ENCODE results near the gene SLC7A6OS. TPM values are rescaled to one million over a fixed set of nuclear protein-coding genes. Genes with fewer than 3 reads are reported as not detected.

SLC7A6OS gene
- total RNA-seq, 1 experiment from 2014 or later: 25.3 TPM

DNA sequence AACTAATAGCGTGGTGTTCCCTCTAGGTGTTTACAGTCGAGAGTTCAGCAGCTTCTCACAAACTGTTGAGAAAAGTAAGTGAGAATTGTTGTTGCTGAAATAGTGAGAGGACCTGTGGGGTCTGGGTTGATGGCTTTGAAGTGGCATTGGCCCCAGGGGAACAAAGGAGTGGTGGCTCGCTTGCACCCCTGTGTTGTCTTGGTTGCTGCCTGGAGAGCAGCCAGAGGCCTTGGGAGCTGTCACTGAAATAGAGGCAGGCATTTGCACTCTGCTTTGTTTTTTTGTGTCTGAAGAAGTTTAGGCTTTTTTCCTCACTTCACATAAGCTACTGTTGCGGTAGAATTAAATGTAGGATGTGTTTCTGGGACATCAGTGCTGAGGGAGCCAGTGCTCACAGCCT is 36.9 kb upstream of the SLC7A6OS start:
- CTCF ChIA-PET: no interaction called here
- no TSS peak for BruUV-seq (replicated peaks)

GRCh38 chr16:68346892-68347480 is 36.2 kb upstream of the SLC7A6OS start:
- no peak overlapping the region for H3K27ac ChIP-seq (ENCODE audit: low read depth, low read length, poor library complexity, severe bottlenecking)
- no TSS peak for BruUV-seq (replicated peaks)
- POLR2A ChIA-PET (ENCODE audit: low non-redundant PET): no interaction called here
- no peaks in the 10 kb centered on the region for H3K9me3 ChIP-seq (ENCODE audit: low read depth, low read length, poor library complexity, severe bottlenecking)
- no peak overlapping the region for H3K4me3 ChIP-seq (ENCODE audit: low read depth, low read length, poor library complexity, severe bottlenecking)
- intact Hi-C loops (cut with micrococcal nuclease; ENCODE audit: unreplicated experiment): no loop called here
- H3K36me3 ChIP-seq (ENCODE audit: insufficient read depth, low read length, poor library complexity, severe bottlenecking): peaks cover 24% of the 10 kb centered on the region
- CTCF ChIA-PET: no interaction called here
- no peaks in the 10 kb centered on the region for H3K27me3 ChIP-seq (replicated peaks; ENCODE audit: insufficient read depth, low read depth, low read length, poor library complexity)
- no peaks in the 10 kb centered on the region for H3K4me1 ChIP-seq (ENCODE audit: insufficient read depth, low read length, poor library complexity, severe bottlenecking)
- DNase-seq (ENCODE audit: low spot score): no peak
- TF ChIP-seq EZH2 (IDR thresholded peaks at IDR 0.05; ENCODE audit: borderline replicate concordance, low read depth, low read length, poor library complexity, severe bottlenecking) (no peak), CTCF (conservative IDR thresholded peaks at IDR 0.05; ENCODE audit: low read depth, low read length) (no peak)

More for the DNA sequence above, 36.9 kb upstream of the SLC7A6OS start:
- intact Hi-C loops (cut with micrococcal nuclease; ENCODE audit: unreplicated experiment): no loop called here
- Histone ChIP-seq H3K36me3 (ENCODE audit: insufficient read depth, low read length, poor library complexity, severe bottlenecking) (peaks cover 26% of the 10 kb centered on the region), H3K9me3 (ENCODE audit: low read depth, low read length, poor library complexity, severe bottlenecking) (no peaks in the 10 kb centered on the region), H3K27me3 (replicated peaks; ENCODE audit: insufficient read depth, low read depth, low read length, poor library complexity) (no peaks in the 10 kb centered on the region), H3K4me3 (ENCODE audit: low read depth, low read length, poor library complexity, severe bottlenecking) (no peak overlapping the region), H3K27ac (ENCODE audit: low read depth, low read length, poor library complexity, severe bottlenecking) (no peak overlapping the region), H3K4me1 (ENCODE audit: insufficient read depth, low read length, poor library complexity, severe bottlenecking) (no peaks in the 10 kb centered on the region)
- POLR2A ChIA-PET (ENCODE audit: low non-redundant PET): no interaction called here
- no peak for DNase-seq (ENCODE audit: low spot score)
- TF ChIP-seq CTCF (conservative IDR thresholded peaks at IDR 0.05; ENCODE audit: low read depth, low read length) (no peak), EZH2 (IDR thresholded peaks at IDR 0.05; ENCODE audit: borderline replicate concordance, low read depth, low read length, poor library complexity, severe bottlenecking) (no peak)

DNA sequence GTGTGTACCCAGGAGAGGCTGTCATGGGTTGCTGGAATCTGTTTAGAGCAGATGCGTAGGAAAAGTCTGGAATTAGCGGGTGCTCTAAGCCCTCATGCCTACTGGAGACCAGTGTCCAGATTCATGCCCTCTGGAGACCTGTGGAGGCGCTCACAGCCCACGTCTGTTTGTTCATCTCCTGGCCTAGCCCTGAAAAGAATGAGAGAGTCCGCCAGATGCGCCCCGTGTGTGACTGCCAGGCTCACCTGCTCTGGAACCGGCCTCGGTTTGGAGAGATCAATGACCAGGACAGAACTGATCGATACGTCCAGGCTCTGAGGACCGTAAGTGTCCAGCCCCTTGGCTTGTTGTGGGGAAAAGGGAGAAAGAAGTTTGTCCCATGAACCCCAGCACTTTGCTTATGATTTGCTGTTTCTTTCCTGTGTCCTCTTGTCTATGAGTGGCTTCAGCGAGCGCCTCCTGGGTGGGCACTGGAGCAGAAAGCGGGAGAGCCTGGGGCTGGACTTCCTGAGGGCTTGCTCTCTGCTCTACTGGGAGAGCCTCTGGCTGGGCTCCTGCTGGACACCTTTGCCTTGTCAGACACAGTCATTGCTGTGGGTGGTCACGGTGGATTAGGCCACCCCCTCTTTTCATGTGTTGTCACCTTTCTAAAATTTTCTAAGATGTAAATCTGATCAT is 35.4 kb upstream of the SLC7A6OS start:
- intact Hi-C loops (cut with micrococcal nuclease; ENCODE audit: unreplicated experiment): no loop called here
- no peaks in the 10 kb centered on the region for H3K9me3 ChIP-seq (ENCODE audit: low read depth, low read length, poor library complexity, severe bottlenecking)
- H3K4me1 ChIP-seq (ENCODE audit: insufficient read depth, low read length, poor library complexity, severe bottlenecking): no peaks in the 10 kb centered on the region
- ChIA-PET CTCF (no interaction called here), POLR2A (ENCODE audit: low non-redundant PET) (no interaction called here)
- no peak overlapping the region for H3K27ac ChIP-seq (ENCODE audit: low read depth, low read length, poor library complexity, severe bottlenecking)
- peaks cover 23% of the 10 kb centered on the region for H3K36me3 ChIP-seq (ENCODE audit: insufficient read depth, low read length, poor library complexity, severe bottlenecking)
- no peak overlapping the region for H3K4me3 ChIP-seq (ENCODE audit: low read depth, low read length, poor library complexity, severe bottlenecking)
- DNase-seq (ENCODE audit: low spot score): no peak
- BruUV-seq (replicated peaks): no TSS peak
- no peaks in the 10 kb centered on the region for H3K27me3 ChIP-seq (replicated peaks; ENCODE audit: insufficient read depth, low read depth, low read length, poor library complexity)
- no peak for TF ChIP-seq CTCF (conservative IDR thresholded peaks at IDR 0.05; ENCODE audit: low read depth, low read length)
- no peak for TF ChIP-seq EZH2 (IDR thresholded peaks at IDR 0.05; ENCODE audit: borderline replicate concordance, low read depth, low read length, poor library complexity, severe bottlenecking)
